HepG2 (cell line): ENCODE measurements around the gene PLEKHA6.

Source experiments
- CTCF ChIP-seq: sonication (generic); formaldehyde crosslinking; IDR thresholded peaks from 2 replicates; pipeline ENCODE4 v1.5.0; 2020; ENCODE audit warnings: mild to moderate bottlenecking, missing genetic modification reagents, moderate library complexity
- DPF2 ChIP-seq: sonication (generic); formaldehyde crosslinking; IDR thresholded peaks from 2 replicates; pipeline ENCODE4 v1.4.0; 2020; ENCODE audit warnings: mild to moderate bottlenecking, low read depth, missing genetic modification reagents, borderline replicate concordance
- EZH2 ChIP-seq: conservative IDR thresholded peaks from 2 replicates; pipeline ENCODE4 v1.6.1; 2012; ENCODE audit warnings: mild to moderate bottlenecking, low read depth, low read length, moderate library complexity
- HNF4A ChIP-seq: sonication (generic); formaldehyde crosslinking; IDR thresholded peaks from 2 replicates; pipeline ENCODE4 v1.4.0; 2020; ENCODE audit warnings: missing genetic modification reagents
- NFKB2 ChIP-seq: sonication (generic); formaldehyde crosslinking; IDR thresholded peaks from 2 replicates; pipeline ENCODE4 v1.4.0; 2020; ENCODE audit warnings: missing genetic modification reagents, borderline replicate concordance
- NR1H2 ChIP-seq: sonication (generic); formaldehyde crosslinking; IDR thresholded peaks from 2 replicates; pipeline ENCODE4 v1.8.1; 2022; ENCODE audit warnings: low read depth, missing genetic modification reagents, borderline replicate concordance
- POLR2A ChIP-seq, 2 experiments: IDR thresholded peaks; 2 replicates each; pipeline ENCODE4 v1.6.1; 2011; ENCODE audit warnings: low read depth in 2 of 2, low read length in 2 of 2, mild to moderate bottlenecking in 1 of 2, moderate library complexity in 1 of 2; ENCODE audit not compliant: insufficient read depth in 1 of 2
- SMAD1 ChIP-seq: sonication (generic); formaldehyde crosslinking; IDR thresholded peaks from 2 replicates; pipeline ENCODE4 v1.4.0; 2020; ENCODE audit warnings: missing genetic modification reagents, low read depth, mild to moderate bottlenecking, borderline replicate concordance
- SP1 ChIP-seq, 2 experiments: fragments of 450-650 bp in 1 of 2; sonication (generic) in 1 of 2; formaldehyde crosslinking in 1 of 2; IDR thresholded peaks; 2 replicates each; pipeline versions ENCODE4 v1.4.0 to v1.6.1; 2016 to 2020; ENCODE audit warnings: missing genetic modification reagents in 1 of 2
- ZNF251 ChIP-seq: sonication (generic); formaldehyde crosslinking; IDR thresholded peaks from 2 replicates; pipeline ENCODE4 v1.9.0; 2021; ENCODE audit warnings: mild to moderate bottlenecking, missing genetic modification reagents
- ZNF331 ChIP-seq: sonication (generic); formaldehyde crosslinking; IDR thresholded peaks from 2 replicates; pipeline ENCODE4 v1.4.0; 2020; ENCODE audit warnings: missing genetic modification reagents
- ZNF724P ChIP-seq: sonication (generic); formaldehyde crosslinking; IDR thresholded peaks from 2 replicates; pipeline ENCODE4 v1.8.0; 2022; ENCODE audit warnings: missing genetic modification reagents, borderline replicate concordance

DNA sequence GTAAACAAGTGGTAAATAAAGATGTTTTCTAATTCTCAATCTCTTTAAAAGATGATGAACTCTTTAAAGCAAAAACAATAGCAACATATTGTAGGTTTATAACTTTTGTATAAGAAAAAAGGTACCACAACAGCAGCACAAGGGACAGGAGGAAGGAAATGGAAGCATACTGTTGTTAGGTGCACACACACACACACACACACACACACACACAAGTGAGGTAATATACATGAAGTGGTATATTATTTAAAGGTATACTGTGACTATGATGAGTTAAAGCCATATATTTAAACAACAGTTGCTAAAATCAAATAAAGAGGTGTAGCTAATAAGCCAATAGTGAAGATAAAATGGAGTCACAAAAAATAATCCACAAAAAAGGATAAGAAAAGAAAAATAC, 31.9 kb upstream of the PLEKHA6 start:
- TF ChIP-seq POLR2A (IDR thresholded peaks at IDR 0.05; ENCODE audit: insufficient read depth in 1 of 2, low read depth in 2 of 2, low read length in 2 of 2) (no peak), ZNF724P (CRISPR knock-in tag) (no peak), DPF2 (CRISPR knock-in tag) (no peak), ZNF251 (no peak), ZNF331 (CRISPR knock-in tag) (no peak), CTCF (CRISPR knock-in tag) (no peak), EZH2 (no peak), SMAD1 (CRISPR knock-in tag) (no peak), HNF4A (CRISPR knock-in tag) (no peak), NFKB2 (CRISPR knock-in tag) (no peak), NR1H2 (no peak), SP1 (IDR thresholded peaks at IDR 0.05) (no peak), SP1 (CRISPR knock-in tag; IDR thresholded peaks at IDR 0.05) (no peak)
